Hindlimb muscle (tissue), 1 donor: ENCODE measurements around the gene TREH. TPM values are rescaled to one million over a fixed set of nuclear protein-coding genes. Genes with fewer than 3 reads are reported as not detected.
A peak's percentile ranks its signal among the peaks of the same experiment; 100 is the strongest.
"Not testable (repeated sequence)": the region's sequence is repeated elsewhere in the genome, so short reads cannot be mapped to it uniquely, and the experiment has no call there.

Source experiments
- DNase-seq: peaks from one replicate; pipeline ENCODE4 v3.0.0-alpha.2; 2013
- polyA plus RNA-seq: library from polyadenylated mRNA; unstranded; fragments of 120-200 nt; gene quantifications from one replicate; pipeline ENCODE4 v1.2.1, GENCODE V29; 2013; ENCODE audit not compliant: insufficient read length

Gene TREH
- polyA plus RNA-seq, 1 donor: 0.25 TPM

- no peak for DNase-seq
These were observed 17.3 kb upstream of the TREH start for GRCh38 chr11:118696673-118697226.

GRCh38 chr11:118694771-118695170, 15.3 kb upstream of the TREH start:
- no peak for DNase-seq

- DNase-seq: no peak
These were observed 14.7 kb upstream of the TREH start for GRCh38 chr11:118694185-118694584.

- DNase-seq: no peak
These were observed 12.7 kb upstream of the TREH start for GRCh38 chr11:118691926-118692830.

- DNase-seq: no peak
These were observed 11.3 kb upstream of the TREH start for GRCh38 chr11:118690553-118691304.

- peak; percentile 82 for DNase-seq
These were observed 10.6 kb upstream of the TREH start for GRCh38 chr11:118689852-118690552.

- no peak for DNase-seq
These were observed 10.0 kb upstream of the TREH start for GRCh38 chr11:118689503-118689851.

GRCh38 chr11:118688851-118689502, 9.5 kb upstream of the TREH start:
- DNase-seq: no peak

- DNase-seq: not testable (repeated sequence)
These were observed 8.9 kb upstream of the TREH start for GRCh38 chr11:118688339-118688738.

- DNase-seq: no peak
These were observed 8.5 kb upstream of the TREH start for GRCh38 chr11:118687906-118688305.

- DNase-seq: no peak
These were observed 4.7 kb upstream of the TREH start for GRCh38 chr11:118684187-118684586.

GRCh38 chr11:118682939-118683338, 3.5 kb upstream of the TREH start:
- DNase-seq: not testable (repeated sequence)

GRCh38 chr11:118682372-118682771, 2.9 kb upstream of the TREH start:
- no peak for DNase-seq

GRCh38 chr11:118678908-118679307, 542 bp downstream of the TREH start:
- DNase-seq: not testable (repeated sequence)

- DNase-seq: no peak
These were observed 1.5 kb downstream of the TREH start for GRCh38 chr11:118677977-118678376.

- no peak for DNase-seq
These were observed 5.4 kb downstream of the TREH start for GRCh38 chr11:118674082-118674435.

GRCh38 chr11:118673361-118674081, 5.9 kb downstream of the TREH start:
- DNase-seq: no peak

- no peak for DNase-seq
These were observed 6.6 kb downstream of the TREH start for GRCh38 chr11:118672846-118673245.

- DNase-seq: no peak
These were observed 8.2 kb downstream of the TREH start for GRCh38 chr11:118671254-118671653.

- no peak for DNase-seq
These were observed 9.4 kb downstream of the TREH start for GRCh38 chr11:118670063-118670462.

- no peak for DNase-seq
These were observed 13.1 kb downstream of the TREH start for GRCh38 chr11:118666371-118666770.

- DNase-seq: no peak
These were observed 15.5 kb downstream of the TREH start for GRCh38 chr11:118663902-118664301.
